GM12864 (cell line): ENCODE results near the gene POLR2H.

Experiments used
- DNase-seq: peaks from one replicate; pipeline ENCODE4 v3.0.0-alpha.2; 2011; ENCODE audit warnings: low read depth
- H3K4me3 ChIP-seq: 2 replicates; pipeline ENCODE4 v1.5.1; 2011; ENCODE audit warnings: mild to moderate bottlenecking, low read depth, low read length, control low read depth
- TF ChIP-seq, protein P1 (sequence below): IDR thresholded peaks from 2 replicates; pipeline ENCODE4 v1.5.1; 2011; ENCODE audit warnings: low read depth, mild to moderate bottlenecking, moderate library complexity, low read length, control low read depth, inconsistent platforms; ENCODE audit errors: missing control alignments

The POLR2H gene

DNA sequence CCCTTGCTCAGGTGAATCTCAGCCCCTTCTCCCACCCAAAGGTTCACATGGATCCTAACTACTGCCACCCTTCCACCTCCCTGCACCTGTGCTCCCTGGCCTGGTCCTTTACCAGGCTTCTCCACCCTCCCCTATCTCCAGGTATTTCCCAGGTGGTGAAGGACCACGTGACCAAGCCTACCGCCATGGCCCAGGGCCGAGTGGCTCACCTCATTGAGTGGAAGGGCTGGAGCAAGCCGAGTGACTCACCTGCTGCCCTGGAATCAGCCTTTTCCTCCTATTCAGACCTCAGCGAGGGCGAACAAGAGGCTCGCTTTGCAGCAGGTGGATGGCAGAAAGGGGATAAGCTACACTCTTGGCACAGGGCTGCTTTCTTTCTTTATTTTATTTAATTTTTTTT, 19.6 kb upstream of the POLR2H start:
- TF ChIP-seq, protein P1, sequence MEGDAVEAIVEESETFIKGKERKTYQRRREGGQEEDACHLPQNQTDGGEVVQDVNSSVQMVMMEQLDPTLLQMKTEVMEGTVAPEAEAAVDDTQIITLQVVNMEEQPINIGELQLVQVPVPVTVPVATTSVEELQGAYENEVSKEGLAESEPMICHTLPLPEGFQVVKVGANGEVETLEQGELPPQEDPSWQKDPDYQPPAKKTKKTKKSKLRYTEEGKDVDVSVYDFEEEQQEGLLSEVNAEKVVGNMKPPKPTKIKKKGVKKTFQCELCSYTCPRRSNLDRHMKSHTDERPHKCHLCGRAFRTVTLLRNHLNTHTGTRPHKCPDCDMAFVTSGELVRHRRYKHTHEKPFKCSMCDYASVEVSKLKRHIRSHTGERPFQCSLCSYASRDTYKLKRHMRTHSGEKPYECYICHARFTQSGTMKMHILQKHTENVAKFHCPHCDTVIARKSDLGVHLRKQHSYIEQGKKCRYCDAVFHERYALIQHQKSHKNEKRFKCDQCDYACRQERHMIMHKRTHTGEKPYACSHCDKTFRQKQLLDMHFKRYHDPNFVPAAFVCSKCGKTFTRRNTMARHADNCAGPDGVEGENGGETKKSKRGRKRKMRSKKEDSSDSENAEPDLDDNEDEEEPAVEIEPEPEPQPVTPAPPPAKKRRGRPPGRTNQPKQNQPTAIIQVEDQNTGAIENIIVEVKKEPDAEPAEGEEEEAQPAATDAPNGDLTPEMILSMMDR, result no peak
- no peak overlapping the region for H3K4me3 ChIP-seq

GRCh38 chr3:184343200-184343876, 18.2 kb upstream of the POLR2H start:
- H3K4me3 ChIP-seq, result no peak overlapping the region
- TF ChIP-seq, protein P1, result no peak
- no peak for DNase-seq

More for the DNA sequence above, 19.6 kb upstream of the POLR2H start:
- no peak for DNase-seq

DNA sequence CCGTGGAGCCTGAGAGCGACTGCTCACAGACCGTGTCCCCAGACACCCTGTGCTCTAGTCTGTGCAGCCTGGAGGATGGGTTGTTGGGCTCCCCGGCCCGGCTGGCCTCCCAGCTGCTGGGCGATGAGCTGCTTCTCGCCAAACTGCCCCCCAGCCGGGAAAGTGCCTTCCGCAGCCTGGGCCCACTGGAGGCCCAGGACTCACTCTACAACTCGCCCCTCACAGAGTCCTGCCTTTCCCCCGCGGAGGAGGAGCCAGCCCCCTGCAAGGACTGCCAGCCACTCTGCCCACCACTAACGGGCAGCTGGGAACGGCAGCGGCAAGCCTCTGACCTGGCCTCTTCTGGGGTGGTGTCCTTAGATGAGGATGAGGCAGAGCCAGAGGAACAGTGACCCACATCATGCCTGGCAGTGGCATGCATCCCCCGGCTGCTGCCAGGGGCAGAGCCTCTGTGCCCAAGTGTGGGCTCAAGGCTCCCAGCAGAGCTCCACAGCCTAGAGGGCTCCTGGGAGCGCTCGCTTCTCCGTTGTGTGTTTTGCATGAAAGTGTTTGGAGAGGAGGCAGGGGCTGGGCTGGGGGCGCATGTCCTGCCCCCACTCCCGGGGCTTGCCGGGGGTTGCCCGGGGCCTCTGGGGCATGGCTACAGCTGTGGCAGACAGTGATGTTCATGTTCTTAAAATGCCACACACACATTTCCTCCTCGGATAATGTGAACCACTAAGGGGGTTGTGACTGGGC, 16.8 kb upstream of the POLR2H start:
- no peak overlapping the region for H3K4me3 ChIP-seq
- TF ChIP-seq, protein P1, result no peak
- DNase-seq, result no peak

DNA sequence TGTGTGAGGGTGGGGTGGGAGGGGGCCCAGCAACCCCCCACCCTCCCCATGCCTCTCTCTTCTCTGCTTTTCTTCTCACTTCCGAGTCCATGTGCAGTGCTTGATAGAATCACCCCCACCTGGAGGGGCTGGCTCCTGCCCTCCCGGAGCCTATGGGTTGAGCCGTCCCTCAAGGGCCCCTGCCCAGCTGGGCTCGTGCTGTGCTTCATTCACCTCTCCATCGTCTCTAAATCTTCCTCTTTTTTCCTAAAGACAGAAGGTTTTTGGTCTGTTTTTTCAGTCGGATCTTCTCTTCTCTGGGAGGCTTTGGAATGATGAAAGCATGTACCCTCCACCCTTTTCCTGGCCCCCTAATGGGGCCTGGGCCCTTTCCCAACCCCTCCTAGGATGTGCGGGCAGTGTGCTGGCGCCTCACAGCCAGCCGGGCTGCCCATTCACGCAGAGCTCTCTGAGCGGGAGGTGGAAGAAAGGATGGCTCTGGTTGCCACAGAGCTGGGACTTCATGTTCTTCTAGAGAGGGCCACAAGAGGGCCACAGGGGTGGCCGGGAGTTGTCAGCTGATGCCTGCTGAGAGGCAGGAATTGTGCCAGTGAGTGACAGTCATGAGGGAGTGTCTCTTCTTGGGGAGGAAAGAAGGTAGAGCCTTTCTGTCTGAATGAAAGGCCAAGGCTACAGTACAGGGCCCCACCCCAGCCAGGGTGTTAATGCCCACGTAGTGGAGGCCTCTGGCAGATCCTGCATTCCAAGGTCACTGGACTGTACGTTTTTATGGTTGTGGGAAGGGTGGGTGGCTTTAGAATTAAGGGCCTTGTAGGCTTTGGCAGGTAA, 16.0 kb upstream of the POLR2H start:
- no peak overlapping the region for H3K4me3 ChIP-seq
- no peak for DNase-seq
- TF ChIP-seq, protein P1, result peak; percentile 56

DNA sequence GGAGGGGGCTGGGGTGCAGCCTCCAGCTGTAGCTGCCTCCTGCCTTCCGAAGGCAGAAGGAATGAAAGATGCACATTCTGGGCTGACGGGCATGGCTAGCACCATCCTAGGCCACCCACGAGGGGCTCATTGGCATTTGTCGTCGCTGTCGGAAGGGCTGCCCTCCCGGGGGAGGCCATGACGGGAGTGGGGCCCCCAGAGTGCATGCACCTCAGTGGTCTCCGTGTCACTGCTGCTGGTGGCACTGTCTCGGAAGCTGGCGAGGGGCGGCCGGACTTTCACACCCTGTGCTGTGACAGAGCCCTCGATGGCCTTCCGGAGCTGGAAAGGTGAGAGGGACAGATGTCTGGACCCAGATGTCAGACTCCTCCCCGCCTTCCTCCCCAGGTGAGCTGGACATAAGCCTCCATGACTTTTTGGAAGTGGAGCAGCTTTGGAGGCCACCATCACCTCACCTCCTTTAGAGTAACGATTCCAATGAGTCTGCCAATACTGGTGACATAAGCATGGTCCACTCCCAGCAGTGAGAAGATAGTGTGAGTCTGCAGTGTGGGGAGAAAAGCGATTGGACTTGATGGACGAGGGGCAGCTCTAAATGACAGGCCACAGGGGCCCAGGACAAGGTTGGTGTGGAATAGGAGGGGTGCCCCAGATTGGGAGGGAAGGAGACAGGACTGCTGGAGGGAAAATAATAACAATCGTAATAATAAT, 14.9 kb upstream of the POLR2H start:
- TF ChIP-seq, protein P1, result no peak
- H3K4me3 ChIP-seq, result no peak overlapping the region
- no peak for DNase-seq

DNA sequence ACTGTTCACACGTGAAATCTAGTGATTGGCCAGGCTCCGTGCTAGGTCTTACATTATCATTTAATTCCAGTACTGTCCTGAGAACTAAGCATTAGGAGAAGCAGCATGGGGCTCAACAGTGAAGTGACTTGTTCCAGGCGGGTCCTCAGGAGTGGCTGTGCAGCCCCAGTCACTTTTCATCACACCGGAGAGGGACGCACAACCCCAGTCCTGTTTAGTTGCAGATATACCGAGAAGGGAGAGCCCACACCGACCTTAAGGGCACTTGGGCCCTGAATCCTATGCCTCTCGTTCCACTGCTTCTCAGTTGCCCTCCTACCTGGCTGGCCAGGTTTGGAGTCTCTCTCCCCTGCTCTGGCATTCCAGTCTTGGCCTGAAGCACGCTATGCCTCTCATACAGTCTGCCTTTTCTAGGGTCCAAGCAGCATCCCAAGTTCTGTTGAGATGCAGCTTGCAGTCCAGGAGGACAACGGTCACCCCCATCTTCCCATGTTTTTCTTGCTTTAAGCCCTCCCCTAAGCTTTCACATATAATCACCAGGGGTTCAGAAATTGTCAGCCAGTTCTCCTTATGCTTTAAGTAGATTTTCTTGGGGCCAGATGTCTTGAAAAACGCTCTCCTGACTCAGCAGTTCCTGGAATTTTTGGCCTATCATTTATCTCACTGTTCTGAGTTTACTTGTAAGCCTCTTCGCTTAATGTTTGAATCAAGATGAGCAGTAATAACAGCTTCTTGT, 14.0 kb upstream of the POLR2H start:
- TF ChIP-seq, protein P1, result no peak
- no peak overlapping the region for H3K4me3 ChIP-seq
- no peak for DNase-seq
